HG03139 (cell line): ENCODE data around the gene TRMO.

Source experiments
- ATAC-seq: cut with Tn5 transposase; IDR thresholded peaks from one replicate; pipeline ENCODE4 v1.9.1; 2021; ENCODE audit not compliant: unreplicated experiment

The TRMO gene

GRCh38 chr9:97904725-97905124, 17.6 kb downstream of the TRMO start:
- no peak for ATAC-seq

- ATAC-seq: no peak
These were observed 19.1 kb downstream of the TRMO start for GRCh38 chr9:97903177-97903576.

- ATAC-seq: no peak
These were observed 21.3 kb downstream of the TRMO start for GRCh38 chr9:97900738-97901565.

GRCh38 chr9:97900103-97900737, 22.1 kb downstream of the TRMO start:
- no peak for ATAC-seq

- no peak for ATAC-seq
These were observed 26.5 kb downstream of the TRMO start for GRCh38 chr9:97895695-97896332.

- ATAC-seq: no peak
These were observed 27.1 kb downstream of the TRMO start for GRCh38 chr9:97895211-97895610.

- no peak for ATAC-seq
These were observed 29.9 kb downstream of the TRMO start for GRCh38 chr9:97892421-97892820.

GRCh38 chr9:97891736-97892135, 30.6 kb downstream of the TRMO start:
- ATAC-seq: no peak

- no peak for ATAC-seq
These were observed 32.1 kb downstream of the TRMO start for GRCh38 chr9:97889941-97890887.

- ATAC-seq: no peak
These were observed 42.0 kb downstream of the TRMO start for GRCh38 chr9:97880336-97880735.

- no peak for ATAC-seq
These were observed 46.2 kb downstream of the TRMO start for GRCh38 chr9:97876061-97876460.

GRCh38 chr9:97875111-97875510, 47.2 kb downstream of the TRMO start:
- ATAC-seq: no peak

GRCh38 chr9:97874624-97875023, 47.7 kb downstream of the TRMO start:
- no peak for ATAC-seq

GRCh38 chr9:97873882-97874281, 48.4 kb downstream of the TRMO start:
- no peak for ATAC-seq

GRCh38 chr9:97873425-97873824, 48.9 kb downstream of the TRMO start:
- no peak for ATAC-seq

- ATAC-seq: no peak
These were observed 53.4 kb downstream of the TRMO start for GRCh38 chr9:97868859-97869258.

- ATAC-seq: no peak
These were observed 55.5 kb downstream of the TRMO start for GRCh38 chr9:97866848-97867247.

GRCh38 chr9:97866300-97866699, 56.0 kb downstream of the TRMO start:
- no peak for ATAC-seq

GRCh38 chr9:97864396-97864795, 57.9 kb downstream of the TRMO start:
- ATAC-seq: no peak

GRCh38 chr9:97863314-97863713, 59.0 kb downstream of the TRMO start:
- ATAC-seq: no peak

GRCh38 chr9:97861148-97861475, 61.2 kb downstream of the TRMO start:
- ATAC-seq: no peak
